22Rv1 (cell line): ENCODE measurements around the gene ASPHD2.

Experiments used
- H3K27ac ChIP-seq: fragments of 450-650 bp; 2 replicates; pipeline ENCODE4 v1.5.1; 2017
- CTCF ChIP-seq: fragments of 450-650 bp; IDR thresholded peaks from 2 replicates; pipeline ENCODE4 v1.5.1; 2017; ENCODE audit warnings: mild to moderate bottlenecking
- ZFX ChIP-seq: fragments of 450-650 bp; IDR thresholded peaks from 2 replicates; pipeline ENCODE4 v1.6.1; 2017; ENCODE audit warnings: antibody characterized with exemption, borderline replicate concordance

Gene ASPHD2

GRCh38 chr22:26453812-26454500 lies 24.9 kb downstream of the ASPHD2 start:
- TF ChIP-seq CTCF (no peak), ZFX (no peak)
- no peak overlapping the region for H3K27ac ChIP-seq

GRCh38 chr22:26457661-26458272 lies 28.7 kb downstream of the ASPHD2 start:
- TF ChIP-seq CTCF: no peak
- no peak for TF ChIP-seq ZFX
- H3K27ac ChIP-seq: no peak overlapping the region

- TF ChIP-seq ZFX (no peak), CTCF (no peak)
- no peak overlapping the region for H3K27ac ChIP-seq
Observed at GRCh38 chr22:26460202-26460601, 31.1 kb downstream of the ASPHD2 start.

- peak; percentile 85 for TF ChIP-seq CTCF
- TF ChIP-seq ZFX: no peak
- no peak overlapping the region for H3K27ac ChIP-seq
Observed at GRCh38 chr22:26461188-26461810, 32.2 kb downstream of the ASPHD2 start.

GRCh38 chr22:26462051-26462450 lies 33.0 kb downstream of the ASPHD2 start:
- TF ChIP-seq CTCF: no peak
- no peak for TF ChIP-seq ZFX
- H3K27ac ChIP-seq: no peak overlapping the region

GRCh38 chr22:26462641-26463040 lies 33.6 kb downstream of the ASPHD2 start:
- TF ChIP-seq CTCF: no peak
- no peak for TF ChIP-seq ZFX
- H3K27ac ChIP-seq: no peak overlapping the region

- TF ChIP-seq CTCF: no peak
- TF ChIP-seq ZFX: no peak
- H3K27ac ChIP-seq: no peak overlapping the region
Observed at GRCh38 chr22:26463101-26463661, 34.1 kb downstream of the ASPHD2 start.
